Measurements from ENCODE around the gene PDE1A.

DNA sequence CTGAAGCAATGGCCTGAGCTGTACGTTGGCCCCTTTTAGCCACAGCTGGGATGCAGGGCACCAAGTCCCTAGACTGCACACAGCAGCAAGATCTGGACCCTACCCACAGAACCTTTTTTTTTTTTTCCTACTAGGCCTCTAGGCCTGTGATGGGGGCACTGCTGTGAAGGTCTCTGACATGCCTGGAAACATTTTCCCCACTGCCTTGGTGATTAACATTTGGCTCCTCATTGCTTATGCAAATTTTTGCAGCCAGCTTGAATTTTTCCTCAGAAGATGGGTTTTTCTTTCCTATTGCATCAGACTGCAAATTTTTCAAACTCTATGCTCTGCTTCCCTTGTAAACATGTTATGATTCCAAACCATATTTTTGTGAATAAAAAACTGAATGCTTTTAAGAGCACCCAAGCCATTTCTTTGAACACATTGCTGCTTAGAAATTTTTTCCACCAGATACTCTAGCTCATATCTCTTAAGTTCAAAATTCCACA is 33.5 kb downstream of the PDE1A start:
- TF ChIP-seq, protein P1, sequence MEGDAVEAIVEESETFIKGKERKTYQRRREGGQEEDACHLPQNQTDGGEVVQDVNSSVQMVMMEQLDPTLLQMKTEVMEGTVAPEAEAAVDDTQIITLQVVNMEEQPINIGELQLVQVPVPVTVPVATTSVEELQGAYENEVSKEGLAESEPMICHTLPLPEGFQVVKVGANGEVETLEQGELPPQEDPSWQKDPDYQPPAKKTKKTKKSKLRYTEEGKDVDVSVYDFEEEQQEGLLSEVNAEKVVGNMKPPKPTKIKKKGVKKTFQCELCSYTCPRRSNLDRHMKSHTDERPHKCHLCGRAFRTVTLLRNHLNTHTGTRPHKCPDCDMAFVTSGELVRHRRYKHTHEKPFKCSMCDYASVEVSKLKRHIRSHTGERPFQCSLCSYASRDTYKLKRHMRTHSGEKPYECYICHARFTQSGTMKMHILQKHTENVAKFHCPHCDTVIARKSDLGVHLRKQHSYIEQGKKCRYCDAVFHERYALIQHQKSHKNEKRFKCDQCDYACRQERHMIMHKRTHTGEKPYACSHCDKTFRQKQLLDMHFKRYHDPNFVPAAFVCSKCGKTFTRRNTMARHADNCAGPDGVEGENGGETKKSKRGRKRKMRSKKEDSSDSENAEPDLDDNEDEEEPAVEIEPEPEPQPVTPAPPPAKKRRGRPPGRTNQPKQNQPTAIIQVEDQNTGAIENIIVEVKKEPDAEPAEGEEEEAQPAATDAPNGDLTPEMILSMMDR (IDR thresholded peaks at IDR 0.05 in 2 of 3, conservative IDR thresholded peaks at IDR 0.05 in 1 of 3; ENCODE audit: control insufficient read depth in 2 of 3, extremely low read depth in 1 of 3, insufficient read depth in 1 of 3, low read depth in 3 of 3, low read length in 3 of 3), result no peak
- TF ChIP-seq ESRRA (IDR thresholded peaks at IDR 0.05; ENCODE audit: low read length) (no peak), CEBPB (IDR thresholded peaks at IDR 0.05; ENCODE audit: borderline replicate concordance in 1 of 2, low read depth in 2 of 2, low read length in 2 of 2) (no peak), MXI1 (IDR thresholded peaks at IDR 0.05; ENCODE audit: low read depth, low read length) (no peak), NRF1 (conservative IDR thresholded peaks at IDR 0.05; ENCODE audit: low read depth, low read length) (no peak), NR2C2 (IDR thresholded peaks at IDR 0.05; ENCODE audit: borderline replicate concordance, control insufficient read depth, insufficient read length, low read depth) (no peak), MEF2B (IDR thresholded peaks at IDR 0.05; ENCODE audit: partially characterized antibody, poor library complexity, severe bottlenecking) (no peak), BMI1 (IDR thresholded peaks at IDR 0.05; ENCODE audit: borderline replicate concordance) (no peak), BHLHE40 (IDR thresholded peaks at IDR 0.05; ENCODE audit: borderline replicate concordance in 1 of 2, low read depth in 2 of 2, low read length in 1 of 2) (no peak), POLR2AphosphoS5 (IDR thresholded peaks at IDR 0.05; ENCODE audit: low read length) (no peak), FOXM1 (IDR thresholded peaks at IDR 0.05; ENCODE audit: low read depth, low read length) (no peak)
- TF ChIP-seq, protein P2, sequence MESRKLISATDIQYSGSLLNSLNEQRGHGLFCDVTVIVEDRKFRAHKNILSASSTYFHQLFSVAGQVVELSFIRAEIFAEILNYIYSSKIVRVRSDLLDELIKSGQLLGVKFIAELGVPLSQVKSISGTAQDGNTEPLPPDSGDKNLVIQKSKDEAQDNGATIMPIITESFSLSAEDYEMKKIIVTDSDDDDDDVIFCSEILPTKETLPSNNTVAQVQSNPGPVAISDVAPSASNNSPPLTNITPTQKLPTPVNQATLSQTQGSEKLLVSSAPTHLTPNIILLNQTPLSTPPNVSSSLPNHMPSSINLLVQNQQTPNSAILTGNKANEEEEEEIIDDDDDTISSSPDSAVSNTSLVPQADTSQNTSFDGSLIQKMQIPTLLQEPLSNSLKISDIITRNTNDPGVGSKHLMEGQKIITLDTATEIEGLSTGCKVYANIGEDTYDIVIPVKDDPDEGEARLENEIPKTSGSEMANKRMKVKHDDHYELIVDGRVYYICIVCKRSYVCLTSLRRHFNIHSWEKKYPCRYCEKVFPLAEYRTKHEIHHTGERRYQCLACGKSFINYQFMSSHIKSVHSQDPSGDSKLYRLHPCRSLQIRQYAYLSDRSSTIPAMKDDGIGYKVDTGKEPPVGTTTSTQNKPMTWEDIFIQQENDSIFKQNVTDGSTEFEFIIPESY (IDR thresholded peaks at IDR 0.05), result no peak

Measured in GM12878 (cell line).